K562 (cell line): ENCODE data around the gene GSDME. TPM values are rescaled to one million over a fixed set of nuclear protein-coding genes. Genes with fewer than 3 reads are reported as not detected.

Experiments
- ATAC-seq: fragments of 200-7000 bp; cut with Tn5 transposase; 3 replicates; pipeline ENCODE4 v1.9.1; 2020; ENCODE audit warnings: moderate library complexity
- BruUV-seq: library from RNA; stranded (reverse); fragments of 400-500 nt; replicated peaks from 2 replicates; lab custom pipeline; 2021; lab: Mats Ljungman, UMichigan
- CTCF ChIA-PET: fragments of 300-600 bp; formaldehyde crosslinking; extraction: SDS; loops from one replicate; lab custom pipeline; 2021; ENCODE audit warnings: low intra/inter-chr PET ratio; lab: Yijun Ruan, JAX
- POLR2A ChIA-PET: fragments of 300-600, 350-650 bp; sonication (Branson Sonifier 250); formaldehyde crosslinking; extraction: SDS; loops from one replicate; lab custom pipeline; 2021; ENCODE audit warnings: antibody characterized with exemption, inconsistent platforms; lab: Yijun Ruan, JAX
- DNase-seq, 4 experiments: peaks; one replicate each; pipeline versions ENCODE4 v3.0.0 to v3.0.0-alpha.2; 2011 to 2018; ENCODE audit warnings: low spot score in 3 of 4, mixed read lengths in 3 of 4; ENCODE audit errors: extremely low read depth in 1 of 4
- FAIRE-seq: peaks from 2 replicates; lab custom pipeline; 2011; peaks lifted over from hg19 to GRCh38; lab: Jason Lieb, UNC
- H2AFZ ChIP-seq: 2 replicates; pipeline ENCODE4 v1.6.0; 2011; ENCODE audit warnings: low read depth, low read length, control low read depth, inconsistent platforms
- H3K27ac ChIP-seq: fragments of 200-600 bp; 3 replicates; pipeline ENCODE4 v1.8.0; 2011; ENCODE audit warnings: low read depth, mild to moderate bottlenecking, control low read depth, inconsistent platforms, low read length, moderate library complexity, mixed read lengths; ENCODE audit errors: extremely low read depth
- H3K27me3 ChIP-seq, 2 experiments: fragments of 300-600 bp in 1 of 2; 2 replicates in 1 of 2; 3 replicates in 1 of 2; pipeline versions ENCODE4 v1.6.0 to v1.8.0; 2011; ENCODE audit warnings: inconsistent platforms in 2 of 2, low read length in 2 of 2, mild to moderate bottlenecking in 1 of 2, mixed read lengths in 1 of 2, moderate library complexity in 1 of 2; ENCODE audit not compliant: control insufficient read depth in 2 of 2, insufficient read depth in 2 of 2
- H3K36me3 ChIP-seq: fragments of 300-600 bp; 3 replicates; pipeline ENCODE4 v1.8.0; 2011; ENCODE audit warnings: mild to moderate bottlenecking, low read length, inconsistent platforms; ENCODE audit not compliant: control insufficient read depth, insufficient read depth
- H3K4me1 ChIP-seq, 2 experiments: fragments of 200-600 bp in 1 of 2; replicated peaks in 1 of 2; 2 replicates in 1 of 2; 3 replicates in 1 of 2; pipeline versions ENCODE4 v1.5.1 to v1.8.0; 2011; ENCODE audit warnings: inconsistent platforms in 2 of 2, low read length in 2 of 2, mild to moderate bottlenecking in 1 of 2, mixed read lengths in 1 of 2, moderate library complexity in 1 of 2; ENCODE audit not compliant: control insufficient read depth in 2 of 2, insufficient read depth in 2 of 2
- H3K4me2 ChIP-seq: 2 replicates; pipeline ENCODE4 v1.6.1; 2011; ENCODE audit warnings: low read length, control low read depth, inconsistent platforms, mixed read lengths; ENCODE audit not compliant: insufficient read depth
- H3K4me3 ChIP-seq: fragments of 200-600 bp; sonication (generic), shearing (Covaris generic); 2 replicates; pipeline ENCODE4 v1.5.1; 2016; ENCODE audit warnings: control low read depth, inconsistent platforms
- H3K79me2 ChIP-seq: fragments of 200-600 bp; 3 replicates; pipeline ENCODE4 v1.8.0; 2011; ENCODE audit warnings: low read length, inconsistent platforms; ENCODE audit not compliant: control insufficient read depth, insufficient read depth
- H3K9ac ChIP-seq, 2 experiments: 2 replicates each; pipeline versions ENCODE4 v1.6.0 to v1.6.1; 2011; ENCODE audit warnings: low read depth in 2 of 2, low read length in 2 of 2, control low read depth in 1 of 2, inconsistent platforms in 1 of 2, mild to moderate bottlenecking in 1 of 2, mixed read lengths in 1 of 2; ENCODE audit not compliant: insufficient read depth in 1 of 2
- H3K9me1 ChIP-seq: one replicate; pipeline ENCODE4 v1.6.0; 2011; ENCODE audit warnings: inconsistent platforms, mild to moderate bottlenecking, low read length, moderate library complexity; ENCODE audit not compliant: control insufficient read depth, insufficient read depth
- H3K9me3 ChIP-seq: replicated peaks from 2 replicates; pipeline ENCODE4 v1.5.1; 2011; ENCODE audit warnings: low read depth, low read length, inconsistent platforms; ENCODE audit not compliant: control insufficient read depth, insufficient read depth
- H4K20me1 ChIP-seq: replicated peaks from 2 replicates; pipeline ENCODE4 v1.6.1; 2011; ENCODE audit warnings: low read length, inconsistent platforms, mixed read lengths; ENCODE audit not compliant: control insufficient read depth, insufficient read depth
- DEAF1 ChIP-seq: fragments of 450-650 bp; formaldehyde crosslinking; IDR thresholded peaks from 2 replicates; pipeline ENCODE4 v1.4.0; 2020; ENCODE audit warnings: mild to moderate bottlenecking, moderate library complexity
- FOXA3 ChIP-seq, 2 experiments: fragments of 450-650 bp in 1 of 2; sonication (generic) in 1 of 2; formaldehyde crosslinking; IDR thresholded peaks in 1 of 2; conservative IDR thresholded peaks in 1 of 2; 2 replicates each; pipeline versions ENCODE4 v1.4.0 to v1.8.0; 2020 to 2022; ENCODE audit warnings: mild to moderate bottlenecking in 2 of 2, missing genetic modification reagents in 1 of 2
- GTF2B ChIP-seq: IDR thresholded peaks from 2 replicates; pipeline ENCODE4 v1.6.1; 2011; ENCODE audit not compliant: insufficient read length; ENCODE audit errors: extremely low read depth
- MAX ChIP-seq: sonication (generic); formaldehyde crosslinking; IDR thresholded peaks from 2 replicates; pipeline ENCODE4 v1.9.0; 2022; ENCODE audit warnings: mild to moderate bottlenecking, missing genetic modification reagents
- TRIM28 ChIP-seq: fragments of 450-650 bp; IDR thresholded peaks from 2 replicates; pipeline ENCODE4 v1.6.1; 2017
- ZBTB5 ChIP-seq: fragments of 450-650 bp; IDR thresholded peaks from 2 replicates; pipeline ENCODE4 v1.6.1; 2017; ENCODE audit warnings: antibody characterized with exemption
- ZNF445 ChIP-seq: fragments of 250-450 bp; sonication (Bioruptor Pico); IDR thresholded peaks from 2 replicates; pipeline ENCODE4 v1.4.0; 2020; ENCODE audit warnings: low read depth, mild to moderate bottlenecking, moderate library complexity
- ZNF764 ChIP-seq: fragments of 250-450 bp; sonication (Bioruptor Pico); IDR thresholded peaks from 2 replicates; pipeline ENCODE4 v1.4.0; 2020; ENCODE audit warnings: low read depth, mild to moderate bottlenecking, moderate library complexity
- WGBS: fragments of 100-300 bp; shearing (Covaris generic); methylation state at CpG from one replicate; pipeline ENCODE4 v1.1.6; 2016; ENCODE audit warnings: low coverage, mixed read lengths; ENCODE audit not compliant: insufficient coverage; ENCODE audit errors: missing lambda C conversion rate; 5-methylcytosine and 5-hydroxymethylcytosine counted together
- in situ Hi-C: fragments of 300-500 bp; cut with MboI; formaldehyde crosslinking; loops from 4 replicates; pipeline ENCODE4 v1.15.0; 2018; ENCODE audit warnings: inconsistent platforms, mixed read lengths
- intact Hi-C: fragments of 100-400 bp; cut with micrococcal nuclease; formaldehyde crosslinking; loops from 2 replicates; pipeline ENCODE4 v1.14.2; 2022
- polyA plus RNA-seq, 8 experiments: library from polyadenylated mRNA; depleted of rRNA in 4 of 8; stranded (reverse) in 5 of 8; unstranded in 3 of 8; fragments of >200 nt; fragmentation: Nextera tagmentation in 2 of 8; fragmentation: Illumina TruSeq in 1 of 8; extraction: Ambion mirVana in 2 of 8; extraction: Trizol in 1 of 8; gene quantifications; 2 replicates each; pipeline versions ENCODE4 v1.2.1 to v1.2.3, GENCODE V29; 2011 to 2014; ENCODE audit warnings: inconsistent platforms in 1 of 8, missing spikeins in 1 of 8
- total RNA-seq, 7 experiments: library from RNA; depleted of rRNA in 6 of 7; stranded (reverse); fragments of >200 nt in 6 of 7; fragmentation: Illumina TruSeq in 2 of 7; extraction: Trizol in 2 of 7; gene quantifications; 2 replicates each; pipeline versions ENCODE4 v1.2.1 to v1.2.3, GENCODE V29; 2011 to 2021; ENCODE audit warnings: low replicate concordance in 1 of 7

Gene GSDME
- total and polyA plus RNA-seq, 9 of the 15 experiments (the other 6 are each of a cell fraction or from before 2014, with no cell fraction given), result 0.37 to 1.9 (median 0.62) TPM

GRCh38 chr7:24798261-24798660, 41.0 kb upstream of the GSDME start:
- Histone ChIP-seq H3K27ac (no peak overlapping the region), H3K9ac (no peak overlapping the region), H3K9me1 (no peaks in the 10 kb centered on the region), H2AFZ (no peak overlapping the region), H3K4me1 (peaks cover 7 to 20% of the 10 kb centered on the region in 2 experiments; a peak in 4 of 5 replicates), H3K27me3 (no peaks in the 10 kb centered on the region), H3K79me2 (peaks cover 11% of the 10 kb centered on the region; the same call in 1 of the 3 replicates), H3K4me2 (no peak overlapping the region), H3K36me3 (peaks cover 31% of the 10 kb centered on the region), H3K9me3 (peaks cover 2% of the 10 kb centered on the region; the same call in 1 of the 2 replicates), H4K20me1 (no peaks in the 10 kb centered on the region), H3K4me3 (no peak overlapping the region)
- WGBS, result 79% methylated on average over 4 of the region's 4 CpGs
- in situ Hi-C loops (no loop called here), intact Hi-C loops (loop anchor here (10.0 kb wide), 1 partner anchor 73 kb away; no protein-coding TSS in a partner anchor)
- TF ChIP-seq FOXA3 (CRISPR knock-in tag; conservative IDR thresholded peaks at IDR 0.05 in 1 of 2, IDR thresholded peaks at IDR 0.05 in 1 of 2) (no peak), GTF2B (no peak), DEAF1 (CRISPR knock-in tag) (no peak), ZBTB5 (no peak), TRIM28 (no peak), MAX (no peak), ZNF445 (CRISPR knock-in tag) (no peak), ZNF764 (no peak)
- POLR2A ChIA-PET, result no interaction called here
- ATAC-seq (no peak), DNase-seq (no peak), FAIRE-seq (no peak)
- BruUV-seq, result no TSS peak
- CTCF ChIA-PET, result no interaction called here
